HG03558 (cell line): Measurements from ENCODE around the gene DDX21.
A peak's percentile ranks its signal among the peaks of the same experiment; 100 is the strongest.
"Not testable (repeated sequence)": the region's sequence is repeated elsewhere in the genome, so short reads cannot be mapped to it uniquely, and the experiment has no call there.

ENCODE experiments used
- ATAC-seq: cut with Tn5 transposase; IDR thresholded peaks from one replicate; pipeline ENCODE4 v1.9.1; 2021; ENCODE audit warnings: moderate number of reproducible peaks; ENCODE audit not compliant: unreplicated experiment; ENCODE audit errors: extremely low read depth

DDX21 gene

DNA sequence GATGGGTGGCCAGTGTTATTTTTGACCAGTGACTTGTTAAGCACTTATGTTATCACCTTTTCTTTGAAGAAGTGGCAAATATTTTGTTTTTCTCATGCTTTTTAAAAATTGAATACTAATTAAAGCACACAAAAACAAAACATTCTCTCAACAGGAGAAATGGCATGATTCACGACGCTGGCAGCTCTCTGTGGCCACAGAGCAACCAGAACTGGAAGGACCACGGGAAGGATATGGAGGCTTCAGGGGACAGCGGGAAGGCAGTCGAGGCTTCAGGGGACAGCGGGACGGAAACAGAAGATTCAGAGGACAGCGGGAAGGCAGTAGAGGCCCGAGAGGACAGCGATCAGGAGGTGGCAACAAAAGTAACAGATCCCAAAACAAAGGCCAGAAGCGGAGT, 26.4 kb downstream of the DDX21 start:
- ATAC-seq = no peak

- no peak for ATAC-seq
These were observed 31.6 kb downstream of the DDX21 start for GRCh38 chr10:68987611-68988010.

- ATAC-seq = peak; percentile 45
These were observed 32.8 kb downstream of the DDX21 start, which contains the start of gene KIFBP for GRCh38 chr10:68988530-68989316. TSS of gene KIFBP (plus strand) at chr10:68988803. CDS start at chr10:68988833, 30 bp downstream.

- ATAC-seq = no peak
These were observed 33.5 kb downstream of the DDX21 start for GRCh38 chr10:68989317-68989990.

GRCh38 chr10:68992636-68993440, 36.9 kb downstream of the DDX21 start:
- ATAC-seq = no peak

DNA sequence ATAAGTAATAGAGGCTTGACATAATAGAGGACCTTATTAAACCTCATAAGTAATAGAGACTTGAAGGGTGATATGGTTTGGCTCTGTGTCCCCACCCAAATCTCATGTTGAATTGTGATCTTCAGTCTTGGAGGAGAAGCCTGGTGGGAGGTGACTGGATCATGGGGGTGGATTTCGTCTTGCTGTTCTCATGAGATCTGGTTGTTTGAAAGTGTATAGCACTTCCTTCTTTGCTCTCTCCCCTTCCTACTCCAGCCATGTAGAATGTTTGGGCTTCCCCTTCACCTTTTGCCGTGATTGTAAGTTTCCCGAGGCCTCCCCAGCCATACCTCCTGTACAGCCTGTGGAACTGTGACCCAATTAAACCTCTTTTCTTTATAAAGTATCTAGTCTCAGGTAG, 41.2 kb downstream of the DDX21 start:
- no peak for ATAC-seq

DNA sequence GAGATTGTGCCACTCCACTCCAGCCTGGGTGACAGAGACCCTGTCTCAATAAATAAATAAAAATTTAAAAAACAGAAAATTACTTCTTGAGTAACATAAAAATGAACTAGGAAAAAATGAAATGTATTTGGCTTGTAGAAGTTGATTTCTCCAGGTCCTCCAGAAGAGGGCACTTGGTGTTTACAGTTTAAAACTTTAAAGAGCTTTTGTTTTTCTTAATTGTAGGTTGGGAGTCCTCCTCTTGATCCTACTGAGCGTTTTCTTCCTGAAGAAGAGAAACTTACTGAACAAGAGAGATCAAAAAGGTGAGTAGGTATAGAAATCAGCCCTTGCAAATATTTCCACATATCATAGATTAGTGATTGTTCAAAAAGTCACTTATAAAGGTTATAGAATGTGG, 48.9 kb downstream of the DDX21 start:
- no peak for ATAC-seq

DNA sequence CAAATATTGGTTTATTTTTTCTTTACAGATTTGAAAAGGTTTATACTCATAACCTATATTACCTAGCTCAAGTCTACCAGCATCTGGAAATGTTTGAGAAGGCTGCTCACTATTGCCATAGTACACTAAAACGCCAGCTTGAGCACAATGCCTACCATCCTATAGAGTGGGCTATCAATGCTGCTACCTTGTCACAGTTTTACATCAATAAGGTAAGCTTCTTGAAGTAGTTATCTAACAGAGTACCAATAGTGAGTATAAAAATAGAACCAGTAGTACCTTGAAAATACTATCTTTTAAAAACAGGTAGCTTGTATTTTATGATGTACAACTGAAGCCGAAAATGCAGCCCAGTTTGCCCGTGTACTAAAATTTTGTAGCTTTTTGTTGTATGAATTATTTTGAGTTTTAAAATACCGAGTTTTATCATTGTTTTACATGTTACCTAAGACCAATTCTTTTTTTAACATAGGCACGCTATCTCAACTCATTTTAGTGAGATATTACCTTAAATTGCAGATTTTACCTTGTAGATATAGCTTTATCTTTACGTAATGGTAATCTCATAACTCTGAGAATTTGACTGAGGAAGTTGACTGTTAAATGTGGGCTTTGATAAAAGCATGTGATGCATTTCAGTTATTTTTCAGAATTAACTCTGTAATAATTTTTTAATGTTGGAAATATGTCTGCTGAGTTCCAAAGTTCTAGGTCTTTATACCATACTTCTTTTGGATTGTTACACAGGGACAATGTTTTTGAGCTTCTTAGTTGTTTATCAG, 49.9 kb downstream of the DDX21 start:
- no peak for ATAC-seq

GRCh38 chr10:69007260-69007659, 51.3 kb downstream of the DDX21 start:
- no peak for ATAC-seq

DNA sequence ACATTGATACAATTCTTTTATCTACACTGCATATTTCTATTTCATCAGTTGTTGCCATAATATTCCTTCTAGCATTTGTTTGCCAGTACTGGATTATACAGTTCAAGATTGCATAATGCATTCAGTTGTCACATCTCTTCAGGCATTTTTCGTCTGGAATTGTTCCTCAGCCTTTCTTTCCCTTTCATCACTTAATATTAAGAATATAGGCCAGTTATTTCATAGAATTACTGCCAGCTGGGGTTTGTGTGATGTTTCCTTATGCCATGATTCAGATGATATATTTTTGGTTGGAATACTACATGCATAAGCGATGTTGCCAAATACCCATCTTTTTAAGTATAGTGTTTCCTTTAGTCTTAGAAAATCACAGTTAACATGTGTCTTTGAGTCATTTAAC, 53.4 kb downstream of the DDX21 start:
- no peak for ATAC-seq

GRCh38 chr10:69010151-69010640, 54.2 kb downstream of the DDX21 start:
- ATAC-seq = no peak

GRCh38 chr10:69012778-69013177, 56.8 kb downstream of the DDX21 start:
- ATAC-seq = not testable (repeated sequence)

GRCh38 chr10:69014171-69014570, 58.2 kb downstream of the DDX21 start:
- ATAC-seq = no peak

- no peak for ATAC-seq
These were observed 62.6 kb downstream of the DDX21 start for GRCh38 chr10:69018613-69019012.

- no peak for ATAC-seq
These were observed 66.6 kb downstream of the DDX21 start for GRCh38 chr10:69022611-69023010.

DNA sequence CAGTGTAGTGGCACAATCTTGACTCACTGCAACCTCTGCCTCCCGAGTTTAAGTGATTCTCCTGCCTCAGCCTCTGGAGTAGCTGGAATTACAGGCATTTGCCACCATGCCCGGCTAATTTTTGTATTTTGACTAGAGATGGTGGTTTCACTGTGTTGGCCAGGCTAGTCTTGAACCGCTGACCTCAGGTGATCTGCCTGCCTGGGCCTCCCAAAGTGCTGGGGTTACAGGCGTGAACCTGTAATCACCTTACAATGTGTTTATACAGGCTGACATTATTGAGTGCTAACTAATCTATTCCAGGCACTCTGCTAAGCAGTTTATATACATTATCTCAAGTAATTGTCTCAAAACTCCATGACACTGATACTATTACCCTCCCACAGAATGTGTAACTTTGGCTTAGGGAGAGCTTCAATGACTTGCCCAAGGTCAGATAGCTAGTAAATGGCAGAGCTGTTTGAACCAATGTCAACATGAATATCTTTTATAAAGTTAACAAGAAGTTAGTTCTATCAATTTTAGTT, 69.5 kb downstream of the DDX21 start:
- ATAC-seq = no peak

GRCh38 chr10:69033256-69033655, 77.3 kb downstream of the DDX21 start:
- no peak for ATAC-seq
